ENCODE data around the gene SLC8A1. TPM values are rescaled to one million over a fixed set of nuclear protein-coding genes. Genes with fewer than 3 reads are reported as not detected.

SLC8A1 gene
- total and polyA plus RNA-seq, 2 donors (not counting 1 experiment from before 2014, with no cell fraction given) = 0.07 to 0.20 TPM

- CTCF ChIA-PET = no interaction called here
Measured at GRCh38 chr2:40147360-40147759, 304.5 kb downstream of the SLC8A1 start.

DNA sequence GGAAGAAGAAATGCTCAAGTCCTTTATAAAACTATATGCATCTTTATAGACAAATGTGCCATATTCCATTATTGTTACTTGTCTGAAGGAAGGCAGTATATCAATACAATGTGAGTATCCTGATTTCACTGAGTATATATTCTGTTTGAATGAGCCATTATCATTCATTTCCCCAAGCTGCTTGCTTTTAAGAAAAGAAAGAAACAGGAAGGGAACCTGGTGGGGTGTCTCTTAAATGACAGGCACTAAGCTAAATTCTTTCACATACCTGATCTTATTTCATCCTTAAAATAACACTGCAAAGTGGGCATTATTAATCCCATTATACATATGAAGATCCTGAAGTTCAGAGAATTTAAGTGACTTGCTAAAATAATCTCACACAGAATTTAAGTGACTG lies 307.9 kb downstream of the SLC8A1 start:
- no peak overlapping the region for H3K27ac Mint-ChIP-seq
- CTCF ChIA-PET = no interaction called here
- Histone ChIP-seq H3K4me2 (replicated peaks; ENCODE audit: low read depth, low read length, poor library complexity, severe bottlenecking) (no peak overlapping the region), H3K36me3 (replicated peaks in 1 of 2; ENCODE audit: control extremely low read depth in 1 of 2, control insufficient read depth in 1 of 2, extremely low read depth in 1 of 2, insufficient read depth in 2 of 2, low read length in 1 of 2) (no peaks in the 10 kb centered on the region), H3K9me3 (ENCODE audit: control extremely low read depth in 1 of 3, control insufficient read depth in 2 of 3, insufficient read depth in 1 of 3, low read length in 2 of 3) (no peaks in the 10 kb centered on the region), H3K27ac (ENCODE audit: low read length in 2 of 2) (no peak overlapping the region), H2AFZ (ENCODE audit: insufficient read depth, low read depth, low read length, poor library complexity, severe bottlenecking) (no peak overlapping the region), H3K9ac (ENCODE audit: low read length) (no peak overlapping the region), H3K79me2 (ENCODE audit: control insufficient read depth, insufficient read depth, low read length) (no peaks in the 10 kb centered on the region), H3K4me3 (ENCODE audit: control extremely low read depth in 1 of 5, extremely low read depth in 1 of 5, insufficient read depth in 1 of 5, low read depth in 2 of 5, low read length in 4 of 5) (no peak overlapping the region), H4K20me1 (ENCODE audit: control insufficient read depth, insufficient read depth, low read length, poor library complexity, severe bottlenecking) (no peaks in the 10 kb centered on the region), H3K27me3 (replicated peaks in 1 of 4; ENCODE audit: control extremely low read depth in 1 of 4, control insufficient read depth in 3 of 4, insufficient read depth in 4 of 4, low read length in 3 of 4) (no peaks in the 10 kb centered on the region), H3K4me1 (ENCODE audit: control insufficient read depth in 2 of 2, insufficient read depth in 2 of 2, low read length in 2 of 2) (no peaks in the 10 kb centered on the region)
- H3K4me1 Mint-ChIP-seq = no peaks in the 10 kb centered on the region
- no peaks in the 10 kb centered on the region for H3K27me3 Mint-ChIP-seq
- no peak overlapping the region for H3K4me3 Mint-ChIP-seq
- POLR2A ChIA-PET = no interaction called here
- H3K9me3 Mint-ChIP-seq (ENCODE audit: insufficient read depth) = no peaks in the 10 kb centered on the region
- ATAC-seq (ENCODE audit: low read depth) (no peak), DNase-seq (no peak)
- intact Hi-C loops (cut with micrococcal nuclease) = no loop called here
- TF ChIP-seq EZH2 (IDR thresholded peaks at IDR 0.05; ENCODE audit: borderline replicate concordance, insufficient read depth, low read depth, low read length, poor library complexity, severe bottlenecking) (no peak), CTCF (IDR thresholded peaks at IDR 0.05) (no peak)

More at GRCh38 chr2:40147360-40147759, 304.5 kb downstream of the SLC8A1 start:
- Histone ChIP-seq H3K79me2 (ENCODE audit: control insufficient read depth, insufficient read depth, low read length) (no peaks in the 10 kb centered on the region), H3K27ac (ENCODE audit: low read length in 2 of 2) (no peak overlapping the region), H3K9ac (ENCODE audit: low read length) (no peak overlapping the region), H3K9me3 (ENCODE audit: control extremely low read depth in 1 of 3, control insufficient read depth in 2 of 3, insufficient read depth in 1 of 3, low read length in 2 of 3) (no peaks in the 10 kb centered on the region), H3K4me2 (replicated peaks; ENCODE audit: low read depth, low read length, poor library complexity, severe bottlenecking) (no peak overlapping the region), H2AFZ (ENCODE audit: insufficient read depth, low read depth, low read length, poor library complexity, severe bottlenecking) (no peak overlapping the region), H3K27me3 (replicated peaks in 1 of 4; ENCODE audit: control extremely low read depth in 1 of 4, control insufficient read depth in 3 of 4, insufficient read depth in 4 of 4, low read length in 3 of 4) (no peaks in the 10 kb centered on the region), H3K36me3 (replicated peaks in 1 of 2; ENCODE audit: control extremely low read depth in 1 of 2, control insufficient read depth in 1 of 2, extremely low read depth in 1 of 2, insufficient read depth in 2 of 2, low read length in 1 of 2) (no peaks in the 10 kb centered on the region), H3K4me1 (ENCODE audit: control insufficient read depth in 2 of 2, insufficient read depth in 2 of 2, low read length in 2 of 2) (no peaks in the 10 kb centered on the region), H4K20me1 (ENCODE audit: control insufficient read depth, insufficient read depth, low read length, poor library complexity, severe bottlenecking) (no peaks in the 10 kb centered on the region), H3K4me3 (ENCODE audit: control extremely low read depth in 1 of 5, extremely low read depth in 1 of 5, insufficient read depth in 1 of 5, low read depth in 2 of 5, low read length in 4 of 5) (no peak overlapping the region)
- no peaks in the 10 kb centered on the region for H3K27me3 Mint-ChIP-seq
- no peaks in the 10 kb centered on the region for H3K4me1 Mint-ChIP-seq
- no peak overlapping the region for H3K4me3 Mint-ChIP-seq
- no peaks in the 10 kb centered on the region for H3K9me3 Mint-ChIP-seq (ENCODE audit: insufficient read depth)
- no peak overlapping the region for H3K27ac Mint-ChIP-seq
- no CpG with 5 or more reads among the region's 2 CpGs for WGBS (ENCODE audit: insufficient coverage)
- POLR2A ChIA-PET = no interaction called here
- intact Hi-C loops (cut with micrococcal nuclease) = no loop called here
- no peak for ATAC-seq (ENCODE audit: low read depth)
- no peak for DNase-seq
- TF ChIP-seq EZH2 (IDR thresholded peaks at IDR 0.05; ENCODE audit: borderline replicate concordance, insufficient read depth, low read depth, low read length, poor library complexity, severe bottlenecking) (no peak), CTCF (IDR thresholded peaks at IDR 0.05) (no peak)

Data from B cell (primary cell).